ENCODE results near the gene STOML1.
A peak's percentile ranks its signal among the peaks of the same experiment; 100 is the strongest.

STOML1 gene

GRCh38 chr15:74007820-74008371 is 15.8 kb upstream of the STOML1 start:
- Histone ChIP-seq H3K36me3 (ENCODE audit: insufficient read depth, low read length) (no peaks in the 10 kb centered on the region), H3K9me3 (ENCODE audit: low read depth, low read length) (no peaks in the 10 kb centered on the region), H3K4me3 (no peak overlapping the region), H3K9ac (ENCODE audit: insufficient read length) (no peak overlapping the region), H3K27ac (no peak overlapping the region)
- no peak for DNase-seq (ENCODE audit: low read depth, low spot score)
- TF ChIP-seq EZH2 (IDR thresholded peaks at IDR 0.05) (no peak), FOXP2 (optimal IDR thresholded peaks at IDR 0.05; ENCODE audit: control extremely low read depth, extremely low read length, insufficient read depth) (no peak), POLR2AphosphoS5 (IDR thresholded peaks at IDR 0.05; ENCODE audit: borderline replicate concordance, low read depth, low read length) (no peak)

DNA sequence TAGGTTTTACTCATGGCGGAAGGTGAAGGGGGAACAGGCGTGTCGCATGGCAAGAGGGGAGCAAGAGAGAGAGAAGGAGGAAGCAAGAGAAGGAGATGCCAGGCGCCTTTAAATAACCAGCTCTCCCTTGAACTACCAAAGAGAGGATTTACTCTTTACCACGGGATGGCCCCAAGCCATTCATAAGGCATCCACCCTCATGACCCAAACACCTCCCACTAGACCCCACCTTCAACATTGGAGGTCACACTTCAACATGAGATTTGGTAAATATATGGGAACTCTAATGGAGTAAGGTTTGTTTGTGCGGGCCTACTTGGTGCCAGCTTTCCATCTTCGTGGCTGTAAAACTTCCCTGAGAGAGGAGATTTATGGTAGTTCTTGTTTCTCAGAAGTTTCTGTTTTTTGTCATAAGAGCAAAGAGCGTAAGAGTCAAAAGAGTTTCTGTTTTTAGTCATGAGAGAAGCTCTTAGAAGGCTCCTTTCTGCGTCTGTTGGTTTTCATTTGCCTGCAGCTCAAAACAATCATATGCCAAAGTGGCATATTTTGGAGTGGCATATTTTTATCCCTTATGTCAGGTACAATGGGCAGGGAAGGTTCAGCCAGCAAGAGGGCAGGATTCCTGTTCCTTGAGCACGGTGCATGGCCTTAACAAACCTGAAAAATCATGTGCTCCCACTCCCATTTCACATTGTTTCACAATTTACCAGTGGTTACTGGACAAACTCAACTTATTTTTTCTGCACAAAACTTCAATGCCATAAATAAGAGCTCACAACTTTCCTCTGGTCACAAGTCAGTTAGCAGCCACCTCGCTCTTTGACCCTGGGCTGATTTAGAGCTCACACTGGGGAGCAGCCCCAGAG is 14.9 kb upstream of the STOML1 start:
- Histone ChIP-seq H3K9ac (ENCODE audit: insufficient read length) (no peak overlapping the region), H3K4me3 (no peak overlapping the region), H3K27ac (no peak overlapping the region), H3K9me3 (ENCODE audit: low read depth, low read length) (no peaks in the 10 kb centered on the region), H3K36me3 (ENCODE audit: insufficient read depth, low read length) (no peaks in the 10 kb centered on the region)
- TF ChIP-seq FOXP2 (optimal IDR thresholded peaks at IDR 0.05; ENCODE audit: control extremely low read depth, extremely low read length, insufficient read depth) (no peak), EZH2 (IDR thresholded peaks at IDR 0.05) (no peak), POLR2AphosphoS5 (IDR thresholded peaks at IDR 0.05; ENCODE audit: borderline replicate concordance, low read depth, low read length) (no peak)
- DNase-seq (ENCODE audit: low read depth, low spot score), result no peak

DNA sequence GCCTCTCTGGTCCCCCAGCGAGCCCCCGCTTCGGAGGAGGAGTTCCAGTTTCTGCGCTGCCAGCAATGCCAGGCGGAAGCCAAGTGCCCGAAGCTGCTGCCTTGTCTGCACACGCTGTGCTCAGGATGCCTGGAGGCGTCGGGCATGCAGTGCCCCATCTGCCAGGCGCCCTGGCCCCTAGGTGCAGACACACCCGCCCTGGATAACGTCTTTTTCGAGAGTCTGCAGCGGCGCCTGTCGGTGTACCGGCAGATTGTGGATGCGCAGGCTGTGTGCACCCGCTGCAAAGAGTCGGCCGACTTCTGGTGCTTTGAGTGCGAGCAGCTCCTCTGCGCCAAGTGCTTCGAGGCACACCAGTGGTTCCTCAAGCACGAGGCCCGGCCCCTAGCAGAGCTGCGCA is 5.9 kb upstream of the STOML1 start:
- Histone ChIP-seq H3K4me3 (no peak overlapping the region), H3K9ac (ENCODE audit: insufficient read length) (no peak overlapping the region), H3K36me3 (ENCODE audit: insufficient read depth, low read length) (no peaks in the 10 kb centered on the region), H3K9me3 (ENCODE audit: low read depth, low read length) (no peaks in the 10 kb centered on the region), H3K27ac (no peak overlapping the region)
- no peak for TF ChIP-seq POLR2AphosphoS5 (IDR thresholded peaks at IDR 0.05; ENCODE audit: borderline replicate concordance, low read depth, low read length)
- TF ChIP-seq EZH2 (IDR thresholded peaks at IDR 0.05), result no peak
- no peak for TF ChIP-seq FOXP2 (optimal IDR thresholded peaks at IDR 0.05; ENCODE audit: control extremely low read depth, extremely low read length, insufficient read depth)
- DNase-seq (ENCODE audit: low read depth, low spot score), result no peak

GRCh38 chr15:73996939-73997338 is 4.8 kb upstream of the STOML1 start:
- TF ChIP-seq POLR2AphosphoS5 (IDR thresholded peaks at IDR 0.05; ENCODE audit: borderline replicate concordance, low read depth, low read length) (no peak), FOXP2 (optimal IDR thresholded peaks at IDR 0.05; ENCODE audit: control extremely low read depth, extremely low read length, insufficient read depth) (no peak), EZH2 (IDR thresholded peaks at IDR 0.05) (no peak)
- no peaks in the 10 kb centered on the region for H3K36me3 ChIP-seq (ENCODE audit: insufficient read depth, low read length)
- no peaks in the 10 kb centered on the region for H3K9me3 ChIP-seq (ENCODE audit: low read depth, low read length)
- 0 out of 2 replicates have a peak overlapping the region, but pooled peaks have one; percentile 14 for H3K4me3 ChIP-seq
- DNase-seq (ENCODE audit: low read depth, low spot score), result no peak
- no peak overlapping the region for H3K9ac ChIP-seq (ENCODE audit: insufficient read length)
- H3K27ac ChIP-seq, result peak overlapping the region; percentile 1; the same call in 1 of the 2 replicates

- TF ChIP-seq EZH2 (IDR thresholded peaks at IDR 0.05) (no peak), FOXP2 (optimal IDR thresholded peaks at IDR 0.05; ENCODE audit: control extremely low read depth, extremely low read length, insufficient read depth) (no peak), POLR2AphosphoS5 (IDR thresholded peaks at IDR 0.05; ENCODE audit: borderline replicate concordance, low read depth, low read length) (no peak)
- Histone ChIP-seq H3K9ac (ENCODE audit: insufficient read length) (no peak overlapping the region), H3K9me3 (ENCODE audit: low read depth, low read length) (no peaks in the 10 kb centered on the region), H3K36me3 (ENCODE audit: insufficient read depth, low read length) (no peaks in the 10 kb centered on the region), H3K4me3 (no peak overlapping the region), H3K27ac (peak overlapping the region; percentile 1; the same call in 1 of the 2 replicates)
- no peak for DNase-seq (ENCODE audit: low read depth, low spot score)
Measured at GRCh38 chr15:73996267-73996666, 4.2 kb upstream of the STOML1 start.

DNA sequence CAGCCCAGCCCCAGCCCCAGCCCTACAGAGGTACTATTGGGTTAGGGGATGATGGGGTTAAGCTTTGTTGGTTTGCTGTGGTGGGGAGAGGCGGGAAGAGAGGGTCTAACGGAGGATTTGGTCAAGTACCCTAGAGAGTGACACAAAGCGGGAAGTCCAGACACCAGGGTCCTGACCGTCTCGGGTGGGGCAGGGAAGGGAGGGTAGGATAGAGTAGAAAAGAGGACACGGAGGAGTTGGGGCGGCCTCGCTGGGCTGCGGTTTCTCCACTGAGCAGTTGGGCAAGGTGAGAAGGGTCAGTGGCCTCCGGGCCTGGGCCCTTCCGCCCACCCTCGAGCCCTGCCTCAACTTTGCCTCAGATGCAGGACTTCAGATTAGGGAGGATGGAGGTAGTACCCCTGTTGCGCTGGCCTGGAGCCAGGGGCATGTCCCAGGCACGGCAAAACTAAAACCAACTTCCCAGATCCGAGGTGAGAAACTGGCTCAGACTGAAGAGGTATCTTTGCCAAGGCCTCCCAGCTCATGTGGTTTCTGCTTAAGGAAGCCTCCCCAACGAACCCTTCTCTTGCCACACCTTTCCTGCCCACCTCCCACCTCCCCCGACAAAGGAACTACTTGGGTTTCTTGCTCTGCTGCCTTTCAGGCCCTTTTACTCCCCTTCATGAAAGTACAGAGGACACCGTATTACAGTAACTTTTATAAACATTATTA is 3.0 kb upstream of the STOML1 start:
- H3K9me3 ChIP-seq (ENCODE audit: low read depth, low read length), result no peaks in the 10 kb centered on the region
- DNase-seq (ENCODE audit: low read depth, low spot score), result no peak
- no peak overlapping the region for H3K27ac ChIP-seq
- H3K36me3 ChIP-seq (ENCODE audit: insufficient read depth, low read length), result no peaks in the 10 kb centered on the region
- H3K9ac ChIP-seq (ENCODE audit: insufficient read length), result peak overlapping the region; percentile 81
- peak overlapping the region; percentile 92 for H3K4me3 ChIP-seq
- TF ChIP-seq POLR2AphosphoS5 (IDR thresholded peaks at IDR 0.05; ENCODE audit: borderline replicate concordance, low read depth, low read length), result no peak
- TF ChIP-seq FOXP2 (optimal IDR thresholded peaks at IDR 0.05; ENCODE audit: control extremely low read depth, extremely low read length, insufficient read depth), result no peak
- TF ChIP-seq EZH2 (IDR thresholded peaks at IDR 0.05), result no peak

GRCh38 chr15:73994413-73994883 is 2.4 kb upstream of the STOML1 start, which contains the start of gene PML:
TSS of gene PML (plus strand) at chr15:73994716. CDS start at chr15:73994813, 97 bp downstream.
- Histone ChIP-seq H3K27ac (no peak within 1 kb of the TSS), H3K4me3 (peak within 1 kb of the TSS; percentile 92), H3K9me3 (ENCODE audit: low read depth, low read length) (no peaks in the 10 kb centered on the region), H3K36me3 (ENCODE audit: insufficient read depth, low read length) (no peaks in the 10 kb centered on the region), H3K9ac (ENCODE audit: insufficient read length) (peak within 1 kb of the TSS; percentile 81)
- DNase-seq (ENCODE audit: low read depth, low spot score), result no peak
- TF ChIP-seq POLR2AphosphoS5 (IDR thresholded peaks at IDR 0.05; ENCODE audit: borderline replicate concordance, low read depth, low read length) (peak; percentile 75), EZH2 (IDR thresholded peaks at IDR 0.05) (no peak), FOXP2 (optimal IDR thresholded peaks at IDR 0.05; ENCODE audit: control extremely low read depth, extremely low read length, insufficient read depth) (no peak)

Measured in SK-N-MC (cell line).